OCI-LY7 (cell line): ENCODE results near the gene ENAH. TPM values are rescaled to one million over a fixed set of nuclear protein-coding genes. Genes with fewer than 3 reads are reported as not detected.

Source experiments
- BruUV-seq: library from RNA; stranded (reverse); fragments of 400-500 nt; replicated peaks from 2 replicates; lab custom pipeline; 2021; lab: Mats Ljungman, UMichigan
- CTCF ChIA-PET: fragments of 300-600 bp; sonication (Branson Sonifier 250); formaldehyde crosslinking; loops from one replicate; lab custom pipeline; 2022; ENCODE audit warnings: antibody characterized with exemption; ENCODE audit not compliant: unreplicated experiment; lab: Charles Lee
- POLR2A ChIA-PET: fragments of 300-600 bp; sonication (Branson Sonifier 250); formaldehyde crosslinking; loops from one replicate; lab custom pipeline; 2022; ENCODE audit warnings: antibody characterized with exemption; lab: Charles Lee
- DNase-seq: peaks from one replicate; pipeline ENCODE4 v3.0.0-alpha.2; 2015; ENCODE audit warnings: low spot score
- H2AFZ ChIP-seq: fragments of 200-600 bp; sonication (generic), shearing (Covaris generic); 2 replicates; pipeline ENCODE4 v1.6.1; 2014; ENCODE audit warnings: mild to moderate bottlenecking, antibody characterized with exemption, low read length, moderate library complexity
- H3K27ac ChIP-seq: fragments of 200-600 bp; sonication (generic); 2 replicates; pipeline ENCODE4 v1.5.1; 2014; ENCODE audit warnings: mixed run types, low read depth, mild to moderate bottlenecking, moderate library complexity, low read length, inconsistent platforms; ENCODE audit not compliant: poor library complexity, severe bottlenecking
- H3K36me3 ChIP-seq: fragments of 200-600 bp; sonication (generic); 2 replicates; pipeline ENCODE4 v1.6.1; 2014; ENCODE audit warnings: mild to moderate bottlenecking, antibody characterized with exemption, low read length, moderate library complexity, mixed read lengths; ENCODE audit not compliant: insufficient read depth
- H3K4me1 ChIP-seq: fragments of 200-600 bp; sonication (generic); 2 replicates; pipeline ENCODE4 v1.5.1; 2014; ENCODE audit warnings: mild to moderate bottlenecking, low read length; ENCODE audit not compliant: insufficient read depth, poor library complexity, severe bottlenecking
- H3K4me2 ChIP-seq: fragments of 200-600 bp; sonication (generic); 2 replicates; pipeline ENCODE4 v1.6.1; 2014; ENCODE audit warnings: mild to moderate bottlenecking, low read length
- H3K4me3 ChIP-seq: fragments of 200-600 bp; sonication (generic); 2 replicates; pipeline ENCODE4 v1.5.1; 2014; ENCODE audit warnings: mild to moderate bottlenecking, low read depth, low read length; ENCODE audit not compliant: poor library complexity, severe bottlenecking
- H3K79me2 ChIP-seq: fragments of 200-600 bp; sonication (generic); 2 replicates; pipeline ENCODE4 v1.6.1; 2016; ENCODE audit warnings: low read depth, mild to moderate bottlenecking, low read length, moderate library complexity, mixed read lengths; ENCODE audit not compliant: insufficient read depth
- H3K9me2 ChIP-seq: fragments of 200-600 bp; sonication (generic); 2 replicates; pipeline ENCODE4 v1.6.1; 2016; ENCODE audit warnings: mild to moderate bottlenecking, low read length, mixed read lengths; ENCODE audit not compliant: insufficient read depth
- H3K9me3 ChIP-seq: fragments of 200-600 bp; sonication (generic); 2 replicates; pipeline ENCODE4 v1.6.1; 2014; ENCODE audit warnings: mild to moderate bottlenecking, mixed run types, low read length, mixed read lengths
- H4K20me1 ChIP-seq: fragments of 200-600 bp; sonication (generic); 2 replicates; pipeline ENCODE4 v1.6.1; 2014; ENCODE audit warnings: mild to moderate bottlenecking, antibody characterized with exemption, low read length, moderate library complexity, mixed read lengths; ENCODE audit not compliant: insufficient read depth
- CTCF ChIP-seq: fragments of 200-600 bp; sonication (generic); conservative IDR thresholded peaks from 2 replicates; pipeline ENCODE4 v1.5.1; 2014; ENCODE audit warnings: mild to moderate bottlenecking, antibody characterized with exemption, low read length, moderate library complexity, mixed read lengths
- EZH2phosphoT487 ChIP-seq: fragments of 200-600 bp; sonication (generic); IDR thresholded peaks from 2 replicates; pipeline ENCODE4 v1.6.1; 2018; ENCODE audit warnings: low read depth, borderline replicate concordance, mild to moderate bottlenecking, mixed run types, antibody characterized with exemption, low read length, moderate library complexity, mixed read lengths
- intact Hi-C: fragments of 100-400 bp; cut with micrococcal nuclease; formaldehyde crosslinking; loops from one replicate; pipeline ENCODE4 v1.10.0; 2022; ENCODE audit not compliant: unreplicated experiment
- total RNA-seq, 2 experiments: library from RNA; depleted of rRNA in 1 of 2; stranded (reverse); fragments of >200 nt in 1 of 2; shearing (Covaris generic) in 1 of 2; gene quantifications; 2 replicates each; pipeline ENCODE4 v1.2.3, GENCODE V29; 2014 to 2022

ENAH gene
- total RNA-seq, 2 experiments from 2014 or later: 4.6 to 18.1 TPM

GRCh38 chr1:225527575-225527974, 125.3 kb downstream of the ENAH start:
- no peaks in the 10 kb centered on the region for H3K79me2 ChIP-seq
- H3K36me3 ChIP-seq: no peaks in the 10 kb centered on the region
- no peaks in the 10 kb centered on the region for H3K9me2 ChIP-seq
- no peak overlapping the region for H2AFZ ChIP-seq
- no peak for DNase-seq
- H3K4me1 ChIP-seq: no peaks in the 10 kb centered on the region
- ChIA-PET CTCF (no interaction called here), POLR2A (interaction anchor here (0.8 kb wide), 1 partner anchor 127 kb away, joined by 3 read pairs; no protein-coding TSS in a partner anchor)
- no TSS peak for BruUV-seq
- H3K4me2 ChIP-seq: no peak overlapping the region
- TF ChIP-seq CTCF (no peak), EZH2phosphoT487 (no peak)
- no peaks in the 10 kb centered on the region for H3K9me3 ChIP-seq
- intact Hi-C loops: no loop called here
- H3K4me3 ChIP-seq: no peak overlapping the region
- no peaks in the 10 kb centered on the region for H4K20me1 ChIP-seq
- no peak overlapping the region for H3K27ac ChIP-seq

- H4K20me1 ChIP-seq: no peaks in the 10 kb centered on the region
- no TSS peak for BruUV-seq
- TF ChIP-seq EZH2phosphoT487: no peak
- TF ChIP-seq CTCF: no peak
- intact Hi-C loops: no loop called here
- no peaks in the 10 kb centered on the region for H3K79me2 ChIP-seq
- ChIA-PET POLR2A (interaction anchor here (1.3 kb wide), 1 partner anchor 20 kb away, joined by 3 read pairs; no protein-coding TSS in a partner anchor), CTCF (no interaction called here)
- DNase-seq: no peak
- H3K36me3 ChIP-seq: no peaks in the 10 kb centered on the region
- no peak overlapping the region for H3K27ac ChIP-seq
- H2AFZ ChIP-seq: no peak overlapping the region
- no peaks in the 10 kb centered on the region for H3K4me1 ChIP-seq
- H3K9me3 ChIP-seq: no peaks in the 10 kb centered on the region
- H3K9me2 ChIP-seq: no peaks in the 10 kb centered on the region
- no peak overlapping the region for H3K4me2 ChIP-seq
- no peak overlapping the region for H3K4me3 ChIP-seq
Observed at GRCh38 chr1:225526878-225527277, 126.0 kb downstream of the ENAH start.

- BruUV-seq: no TSS peak
- Histone ChIP-seq H3K36me3 (no peaks in the 10 kb centered on the region), H3K9me2 (no peaks in the 10 kb centered on the region), H3K4me3 (no peak overlapping the region), H4K20me1 (no peaks in the 10 kb centered on the region), H3K4me2 (no peak overlapping the region), H3K79me2 (no peaks in the 10 kb centered on the region), H2AFZ (no peak overlapping the region), H3K9me3 (no peaks in the 10 kb centered on the region), H3K4me1 (no peaks in the 10 kb centered on the region), H3K27ac (no peak overlapping the region)
- intact Hi-C loops: no loop called here
- DNase-seq: no peak
- TF ChIP-seq EZH2phosphoT487: no peak
- no peak for TF ChIP-seq CTCF
- ChIA-PET POLR2A (interaction anchor here (0.6 to 1.1 kb wide), 3 partner anchors 13 to 202 kb away, joined by 4 to 5 read pairs (median 5); no protein-coding TSS in a partner anchor), CTCF (no interaction called here)
Observed at GRCh38 chr1:225525377-225525776, 127.5 kb downstream of the ENAH start.
